ENCODE measurements around the gene NDOR1.
A peak's percentile ranks its signal among the peaks of the same experiment; 100 is the strongest.
"Not testable (repeated sequence)": the region's sequence is repeated elsewhere in the genome, so short reads cannot be mapped to it uniquely, and the experiment has no call there.

The NDOR1 gene

DNA sequence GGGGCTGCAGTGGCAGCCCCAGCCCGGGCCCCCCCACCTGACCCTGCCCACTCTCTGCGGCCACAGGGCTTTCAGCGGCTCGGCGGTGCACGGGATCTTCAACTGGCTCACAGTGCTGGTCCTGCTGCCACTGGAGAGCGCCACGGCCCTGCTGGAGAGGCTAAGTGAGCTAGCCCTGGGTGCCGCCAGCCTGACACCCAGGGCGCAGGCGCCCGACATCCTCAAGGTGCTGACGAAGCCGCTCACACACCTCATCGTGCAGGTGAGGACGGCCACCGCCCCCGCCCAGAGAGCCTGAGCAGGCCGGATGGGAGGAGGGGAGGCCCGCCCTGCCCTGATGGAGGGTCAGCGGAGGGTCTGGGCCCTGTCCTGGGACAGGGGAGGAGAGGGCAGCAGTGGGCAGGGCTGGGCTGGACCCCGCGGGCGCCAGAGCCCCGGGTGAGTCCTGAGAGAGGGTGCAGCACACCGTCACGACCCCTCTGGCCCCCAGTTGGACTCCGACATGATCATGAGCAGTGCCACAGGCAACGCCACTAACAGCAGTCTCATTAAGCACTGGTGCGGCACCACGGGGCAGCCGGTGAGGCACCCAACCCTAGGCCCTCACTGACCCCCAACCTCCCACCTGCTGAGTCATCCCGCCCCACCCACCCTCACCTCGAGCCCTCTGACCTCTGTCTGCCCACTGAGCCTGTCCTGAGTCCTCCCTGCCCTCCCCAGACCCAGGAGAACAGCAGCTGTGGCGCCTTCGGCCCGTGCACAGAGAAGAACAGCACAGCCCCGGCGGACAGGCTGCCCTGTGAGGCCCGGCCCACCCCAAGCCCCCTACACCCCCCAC lies 27.9 kb downstream of the NDOR1 start:
- DNase-seq = no peak

DNA sequence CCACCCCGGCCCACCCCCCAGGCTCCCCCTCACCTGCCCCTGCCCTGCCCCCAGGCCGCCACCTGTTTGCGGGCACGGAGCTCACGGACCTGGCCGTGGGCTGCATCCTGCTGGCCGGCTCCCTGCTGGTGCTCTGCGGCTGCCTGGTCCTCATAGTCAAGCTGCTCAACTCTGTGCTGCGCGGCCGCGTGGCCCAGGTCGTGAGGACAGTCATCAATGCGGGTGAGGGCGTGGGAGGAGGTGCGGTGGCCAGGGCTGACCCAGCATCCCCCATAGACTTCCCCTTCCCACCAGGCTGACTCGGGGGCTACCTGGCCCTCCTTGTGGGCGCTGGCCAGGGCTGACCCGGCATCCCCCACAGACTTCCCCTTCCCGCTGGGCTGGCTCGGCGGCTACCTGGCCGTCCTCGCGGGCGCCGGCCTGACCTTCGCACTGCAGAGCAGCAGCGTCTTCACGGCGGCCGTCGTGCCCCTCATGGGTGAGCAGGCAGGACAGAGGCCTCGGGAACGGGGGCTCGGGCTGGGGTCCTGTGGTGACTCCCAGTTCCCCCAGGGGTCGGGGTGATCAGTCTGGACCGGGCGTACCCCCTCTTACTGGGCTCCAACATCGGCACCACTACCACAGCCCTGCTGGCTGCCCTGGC lies 28.7 kb downstream of the NDOR1 start:
- no peak for DNase-seq

DNA sequence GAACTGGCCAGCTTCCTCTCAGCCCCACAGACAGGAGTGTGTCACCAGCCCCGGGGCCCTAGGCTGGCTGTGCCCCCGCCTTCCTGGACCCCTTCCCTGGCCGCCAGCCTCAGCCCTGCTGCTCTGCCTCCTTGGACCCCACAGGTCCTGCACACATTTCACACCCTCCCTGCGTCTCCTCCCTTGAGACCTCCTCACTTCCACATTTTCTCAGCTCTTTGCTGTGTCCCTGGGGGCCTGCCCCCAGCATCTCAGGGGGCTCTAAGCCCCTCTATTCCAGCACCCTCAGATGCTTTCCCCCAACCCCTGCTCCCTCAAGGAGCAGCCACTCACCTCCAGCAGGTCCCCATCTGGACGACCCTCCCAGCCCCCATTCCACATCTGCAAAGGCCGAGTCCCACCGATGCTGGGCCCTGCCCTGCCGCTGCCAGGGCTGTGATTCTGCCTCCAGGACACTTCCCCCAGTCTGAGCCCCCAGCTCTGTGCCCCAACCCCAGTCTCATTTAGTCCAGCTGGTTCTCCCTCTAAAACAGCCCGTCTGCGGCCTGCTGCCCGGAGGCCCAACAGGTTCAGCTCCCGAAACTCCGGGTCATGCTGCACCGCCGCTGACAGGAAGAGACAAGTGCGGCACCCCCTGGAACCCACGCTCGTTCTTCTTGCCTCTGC lies 29.4 kb downstream of the NDOR1 start:
- no peak for DNase-seq

DNA sequence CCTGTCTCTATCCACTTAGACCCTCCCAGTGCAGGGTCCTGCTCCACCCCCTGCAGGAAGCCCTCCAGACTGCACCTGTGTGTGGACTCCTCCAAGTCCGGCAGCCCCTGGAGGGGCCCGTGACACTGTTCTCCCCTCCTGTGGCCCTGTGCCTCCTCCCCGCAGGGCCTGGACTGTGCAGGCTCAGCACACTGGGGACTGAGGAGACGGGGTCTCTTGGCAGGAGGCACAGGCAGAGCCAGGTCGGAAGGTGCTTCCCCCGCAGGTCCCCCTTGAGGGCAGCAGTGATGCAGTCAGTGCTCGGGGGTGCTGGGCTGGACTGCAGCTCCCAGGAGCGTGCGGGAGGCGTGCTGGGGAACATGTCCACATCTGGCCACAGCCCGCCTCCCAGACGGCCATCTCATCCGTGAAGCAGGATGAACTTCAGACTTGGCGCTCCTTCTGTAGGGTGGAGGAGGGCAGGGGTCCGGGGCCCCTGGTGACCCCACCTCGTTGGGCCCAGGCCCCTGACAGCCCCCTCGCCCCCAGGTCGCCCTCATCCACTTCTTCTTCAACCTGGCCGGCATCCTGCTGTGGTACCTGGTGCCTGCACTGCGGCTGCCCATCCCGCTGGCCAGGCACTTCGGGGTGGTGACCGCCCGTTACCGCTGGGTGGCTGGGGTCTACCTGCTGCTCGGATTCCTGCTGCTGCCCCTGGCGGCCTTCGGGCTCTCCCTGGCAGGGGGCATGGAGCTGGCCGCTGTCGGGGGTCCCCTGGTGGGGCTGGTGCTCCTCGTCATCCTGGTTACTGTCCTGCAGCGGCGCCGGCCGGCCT lies 30.1 kb downstream of the NDOR1 start:
- DNase-seq = no peak

DNA sequence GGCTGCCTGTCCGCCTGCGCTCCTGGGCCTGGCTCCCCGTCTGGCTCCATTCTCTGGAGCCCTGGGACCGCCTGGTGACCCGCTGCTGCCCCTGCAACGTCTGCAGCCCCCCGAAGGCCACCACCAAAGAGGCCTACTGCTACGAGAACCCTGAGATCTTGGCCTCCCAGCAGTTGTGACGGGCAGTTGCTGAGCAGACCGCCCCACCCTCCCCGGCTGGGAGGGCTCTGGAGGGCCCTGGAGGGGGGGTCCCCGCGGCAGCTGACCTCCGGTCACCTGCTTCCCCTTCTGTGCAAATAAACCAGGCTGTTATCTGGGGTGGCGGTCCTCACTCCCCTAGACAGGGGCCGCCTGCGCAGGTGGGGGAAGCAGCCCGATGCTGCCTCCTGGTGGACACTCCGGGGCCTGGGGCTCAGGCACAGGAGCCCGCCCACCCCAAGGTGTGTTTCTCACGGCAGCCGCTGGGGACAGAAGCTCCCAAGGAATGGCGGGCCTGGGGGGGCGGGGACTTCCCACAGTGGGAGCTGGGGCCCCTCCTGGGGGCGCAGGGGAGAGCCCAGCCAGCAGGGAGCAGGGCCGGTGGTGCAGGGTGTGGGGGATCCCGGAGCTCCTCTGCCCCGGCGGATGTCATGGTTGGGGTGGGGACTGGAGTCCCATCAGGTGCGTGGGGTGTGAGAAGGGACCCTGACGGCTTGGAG lies 30.9 kb downstream of the NDOR1 start:
- peak; percentile 96 for DNase-seq

DNA sequence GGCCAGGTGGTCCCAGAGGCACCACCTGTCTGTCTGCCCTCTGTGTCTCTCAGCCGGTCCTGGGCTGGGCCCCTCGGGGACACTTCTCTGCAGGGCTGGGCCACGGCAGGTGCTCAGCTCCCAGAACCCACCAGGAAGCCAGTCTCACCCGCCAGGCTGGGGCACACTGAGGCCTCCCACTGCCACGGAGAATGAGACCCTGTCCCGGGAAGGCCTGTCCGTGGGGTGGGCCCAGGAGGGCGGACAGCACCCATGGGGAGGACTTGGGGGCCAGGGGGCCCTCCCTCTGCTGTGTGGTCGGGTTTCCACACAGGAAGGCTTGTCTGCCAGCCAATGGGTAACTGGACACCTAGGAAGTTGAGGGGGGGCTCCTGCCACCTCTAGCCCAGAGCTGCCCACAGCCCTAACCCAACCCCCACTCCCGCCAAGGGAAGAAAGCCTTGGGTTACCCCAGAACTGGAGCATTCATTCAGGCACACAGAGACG lies 31.5 kb downstream of the NDOR1 start:
- DNase-seq = no peak

- DNase-seq = no peak
Measured at GRCh38 chr9:137237759-137238726, 32.5 kb downstream of the NDOR1 start.

- DNase-seq = not testable (repeated sequence)
Measured at GRCh38 chr9:137239541-137240200, 34.2 kb downstream of the NDOR1 start.

DNA sequence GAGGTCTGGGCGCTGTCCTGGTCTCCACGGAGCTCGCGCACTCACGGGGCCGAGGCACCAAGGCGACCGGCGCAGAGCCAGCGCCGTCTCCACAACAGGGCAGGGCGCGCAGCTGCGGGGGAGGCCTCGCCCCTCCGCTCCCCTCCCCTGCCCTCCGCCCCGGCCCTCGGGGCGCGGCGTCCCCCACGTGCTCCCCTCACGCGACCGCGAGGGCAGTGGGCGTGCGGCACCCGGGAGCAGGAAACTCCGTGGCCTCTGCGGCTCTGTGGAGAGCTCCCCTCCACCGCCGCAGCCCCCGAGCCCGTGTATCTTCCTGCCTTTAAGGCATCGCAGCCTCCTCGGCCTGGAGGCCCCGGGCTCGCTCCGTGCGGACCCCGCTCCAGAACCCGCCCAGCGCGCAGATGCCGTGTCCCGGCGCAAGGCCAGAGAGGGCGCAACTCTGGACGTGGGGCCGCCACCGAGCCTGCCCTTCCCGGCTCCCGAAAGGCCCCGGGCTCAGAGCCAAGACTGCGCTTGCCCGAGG lies 34.9 kb downstream of the NDOR1 start:
- peak; percentile 95 for DNase-seq

DNA sequence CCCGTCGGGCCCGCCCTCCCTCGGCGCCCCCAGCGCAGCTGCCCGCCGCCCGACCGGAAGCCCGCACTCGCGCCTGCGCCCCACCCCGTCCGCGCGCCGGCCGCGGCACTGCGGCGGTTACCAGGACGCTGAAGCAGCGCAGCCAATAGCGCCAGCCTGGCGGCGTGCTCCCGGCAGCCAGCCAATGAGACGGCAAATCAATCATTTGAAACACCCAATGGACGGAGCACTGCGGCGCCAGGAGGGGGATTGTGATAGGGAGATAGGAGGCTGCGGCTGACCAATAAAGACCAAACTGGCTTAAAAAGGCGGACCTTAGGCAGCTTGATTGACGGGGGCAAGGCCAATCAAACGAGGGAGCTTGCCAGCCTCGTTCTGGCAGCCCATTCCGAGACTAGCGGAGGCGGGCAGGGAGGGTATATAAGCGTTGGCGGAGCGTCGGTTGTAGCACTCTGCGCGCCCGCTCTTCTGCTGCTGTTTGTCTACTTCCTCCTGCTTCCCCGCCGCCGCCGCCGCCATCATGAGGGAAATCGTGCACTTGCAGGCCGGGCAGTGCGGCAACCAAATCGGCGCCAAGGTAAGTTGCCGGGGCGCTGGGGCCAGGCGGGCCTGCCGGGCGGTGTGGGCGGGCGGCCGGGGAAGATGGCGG lies 35.5 kb downstream of the NDOR1 start, which contains the start of gene TUBB4B:
Gene TUBB4B (plus strand): TSS at position 447 of the 649 bp plus-strand sequence. CDS start 74 bp downstream, at position 521.
- DNase-seq = peak; percentile 96

- DNase-seq = peak; percentile 85
Measured at GRCh38 chr9:137241490-137242268, 36.2 kb downstream of the NDOR1 start.

DNA sequence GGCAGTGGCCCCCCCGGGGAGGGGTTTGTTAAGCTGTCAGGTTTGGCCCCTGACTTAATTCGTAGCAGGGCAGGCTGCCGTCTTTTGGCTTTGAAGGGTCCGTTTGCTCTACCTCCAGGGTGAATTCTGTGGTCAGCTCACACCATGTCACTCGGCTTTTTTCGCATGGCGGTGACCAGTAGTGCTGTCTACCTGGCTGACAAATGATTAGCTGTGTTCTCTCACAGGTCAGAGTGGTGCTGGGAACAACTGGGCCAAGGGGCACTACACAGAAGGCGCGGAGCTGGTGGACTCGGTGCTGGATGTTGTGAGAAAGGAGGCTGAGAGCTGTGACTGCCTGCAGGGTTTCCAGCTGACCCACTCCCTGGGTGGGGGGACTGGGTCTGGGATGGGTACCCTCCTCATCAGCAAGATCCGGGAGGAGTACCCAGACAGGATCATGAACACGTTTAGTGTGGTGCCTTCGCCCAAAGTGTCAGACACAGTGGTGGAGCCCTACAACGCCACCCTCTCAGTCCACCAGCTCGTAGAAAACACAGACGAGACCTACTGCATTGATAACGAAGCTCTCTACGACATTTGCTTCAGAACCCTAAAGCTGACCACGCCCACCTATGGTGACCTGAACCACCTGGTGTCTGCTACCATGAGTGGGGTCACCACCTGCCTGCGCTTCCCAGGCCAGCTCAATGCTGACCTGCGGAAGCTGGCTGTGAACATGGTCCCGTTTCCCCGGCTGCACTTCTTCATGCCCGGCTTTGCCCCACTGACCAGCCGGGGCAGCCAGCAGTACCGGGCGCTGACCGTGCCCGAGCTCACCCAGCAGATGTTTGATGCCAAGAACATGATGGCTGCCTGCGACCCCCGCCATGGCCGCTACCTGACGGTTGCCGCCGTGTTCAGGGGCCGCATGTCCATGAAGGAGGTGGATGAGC lies 37.0 kb downstream of the NDOR1 start:
- no peak for DNase-seq

DNA sequence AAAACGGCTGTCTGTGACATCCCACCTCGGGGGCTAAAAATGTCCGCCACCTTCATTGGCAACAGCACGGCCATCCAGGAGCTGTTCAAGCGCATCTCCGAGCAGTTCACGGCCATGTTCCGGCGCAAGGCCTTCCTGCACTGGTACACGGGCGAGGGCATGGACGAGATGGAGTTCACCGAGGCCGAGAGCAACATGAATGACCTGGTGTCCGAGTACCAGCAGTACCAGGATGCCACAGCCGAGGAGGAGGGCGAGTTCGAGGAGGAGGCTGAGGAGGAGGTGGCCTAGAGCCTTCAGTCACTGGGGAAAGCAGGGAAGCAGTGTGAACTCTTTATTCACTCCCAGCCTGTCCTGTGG lies 37.7 kb downstream of the NDOR1 start:
- DNase-seq = not testable (repeated sequence)

DNA sequence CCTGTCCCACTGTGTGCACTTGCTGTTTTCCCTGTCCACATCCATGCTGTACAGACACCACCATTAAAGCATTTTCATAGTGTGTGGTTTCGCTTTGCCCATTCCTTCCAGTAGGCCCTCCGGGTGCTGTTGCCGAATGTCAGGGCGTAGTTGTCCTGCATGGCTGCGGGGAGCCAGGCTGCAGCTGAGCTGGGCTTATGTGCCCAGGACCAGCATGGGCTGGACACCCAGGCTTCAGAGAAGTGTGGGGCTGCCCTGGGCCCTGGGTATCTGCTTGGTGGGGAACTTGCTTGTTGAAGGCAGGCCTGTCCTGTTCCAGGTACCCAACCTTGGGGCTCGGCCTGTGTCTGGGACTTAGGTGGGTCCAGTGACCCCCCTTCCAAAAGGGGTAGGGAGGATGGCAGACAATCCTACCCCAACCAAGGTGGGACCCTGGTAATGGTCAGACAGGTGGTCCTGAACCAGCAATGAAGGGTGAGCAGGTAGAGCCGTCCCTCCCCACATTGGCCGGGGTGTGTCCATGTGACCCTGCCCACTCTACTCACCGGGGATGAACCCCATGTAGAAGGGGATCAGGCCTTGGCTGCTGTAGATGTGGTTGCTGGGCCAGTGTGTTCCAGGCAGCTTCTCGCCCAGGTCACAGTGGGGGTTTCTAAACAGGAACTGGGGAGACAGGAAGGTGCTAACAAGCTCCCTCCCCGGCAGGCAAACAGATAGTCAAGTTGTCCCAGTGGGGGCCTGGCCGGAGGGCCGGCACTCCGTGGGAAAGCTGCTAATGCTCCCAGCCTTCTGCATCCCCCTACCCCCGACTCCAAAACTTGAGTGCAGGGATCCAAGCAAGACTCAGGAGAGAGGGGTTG lies 38.4 kb downstream of the NDOR1 start:
- DNase-seq = no peak

DNA sequence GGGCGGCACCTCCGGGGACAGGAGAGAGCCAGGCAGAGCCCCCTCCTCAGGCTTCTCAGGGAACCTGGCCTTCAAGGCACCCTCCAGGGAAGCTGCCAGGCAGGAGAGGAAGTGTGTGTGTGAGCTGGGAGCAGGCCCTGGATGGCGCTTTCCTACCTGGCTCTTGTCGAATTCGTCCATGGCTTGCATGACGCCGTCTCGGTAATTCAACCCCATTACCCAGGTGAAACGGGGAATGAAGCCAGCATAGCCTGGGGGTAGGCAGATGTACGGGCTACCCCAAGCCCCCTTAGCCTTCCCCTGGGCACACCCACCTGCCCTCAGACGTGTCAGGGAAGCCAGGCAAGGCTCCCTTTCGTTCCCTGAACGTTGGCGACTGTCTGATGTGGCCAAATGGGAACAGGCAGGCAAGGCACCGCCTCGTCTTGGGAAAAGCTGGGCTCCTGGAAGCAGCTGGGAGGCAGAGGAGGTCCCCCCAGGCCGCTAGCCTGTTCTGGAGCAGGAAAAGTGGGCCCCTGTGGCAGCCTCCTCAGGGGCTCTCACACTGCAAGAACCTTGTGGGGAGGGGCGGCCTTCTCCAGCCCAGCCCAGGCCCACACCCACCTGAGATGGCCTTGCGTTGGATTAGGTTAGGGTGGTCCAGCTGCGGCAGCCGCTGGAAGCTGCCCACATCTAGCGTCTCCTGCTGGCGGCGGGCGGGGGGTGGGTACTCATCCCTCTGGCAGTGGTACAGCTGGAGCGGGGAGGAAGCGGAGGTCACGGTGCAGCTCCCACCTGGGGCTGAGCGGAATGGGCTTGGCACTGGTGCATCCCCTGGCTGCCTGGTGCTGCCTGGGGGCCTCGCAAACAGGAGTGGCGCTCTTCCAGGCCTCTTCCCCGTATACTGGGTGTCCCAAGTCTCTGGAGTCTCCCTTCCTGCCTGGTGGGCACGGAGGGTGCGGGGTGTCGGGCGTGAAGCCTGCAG lies 39.3 kb downstream of the NDOR1 start:
- no peak for DNase-seq
